SU-DHL-6 (cell line): ENCODE data around the gene PHF1.
A peak's percentile ranks its signal among the peaks of the same experiment; 100 is the strongest.

ENCODE experiments used
- H2AFZ ChIP-seq: fragments of 200-600 bp; sonication (generic); 2 replicates; pipeline ENCODE4 v1.6.1; 2014; ENCODE audit warnings: low read depth, mild to moderate bottlenecking, moderate library complexity, mixed read lengths, antibody characterized with exemption, low read length; ENCODE audit not compliant: severe bottlenecking
- H3F3A ChIP-seq: fragments of 200-600 bp; shearing (Covaris generic); 2 replicates; pipeline ENCODE4 v1.6.0; 2016; ENCODE audit warnings: antibody characterized with exemption, mild to moderate bottlenecking; ENCODE audit not compliant: insufficient read depth
- H3K27ac ChIP-seq: fragments of 200-600 bp; sonication (generic); 2 replicates; pipeline ENCODE4 v1.5.1; 2016; ENCODE audit warnings: low read depth, mild to moderate bottlenecking, low read length, moderate library complexity, mixed read lengths
- H3K27me3 ChIP-seq: fragments of 200-600 bp; sonication (generic), shearing (Covaris generic); 2 replicates; pipeline ENCODE4 v1.6.0; 2014; ENCODE audit warnings: mild to moderate bottlenecking, low read length
- H3K36me3 ChIP-seq: fragments of 200-600 bp; sonication (generic); 2 replicates; pipeline ENCODE4 v1.6.1; 2014; ENCODE audit warnings: mild to moderate bottlenecking, low read length, mixed read lengths
- H3K4me2 ChIP-seq: fragments of 300-600, 200-600 bp; shearing (Covaris generic), sonication (generic); 2 replicates; pipeline ENCODE4 v1.6.0; 2014; ENCODE audit warnings: low read length, low read depth, mild to moderate bottlenecking; ENCODE audit not compliant: poor library complexity, severe bottlenecking
- H3K4me3 ChIP-seq: fragments of 200-600 bp; sonication (generic); 2 replicates; pipeline ENCODE4 v1.5.1; 2014; ENCODE audit warnings: antibody characterized with exemption, low read length, mild to moderate bottlenecking, mixed read lengths; ENCODE audit not compliant: insufficient read depth, poor library complexity, severe bottlenecking
- H3K79me2 ChIP-seq: fragments of 200-600 bp; sonication (generic); 2 replicates; pipeline ENCODE4 v1.6.1; 2014; ENCODE audit warnings: mild to moderate bottlenecking, low read length, moderate library complexity; ENCODE audit not compliant: insufficient read depth
- H3K9ac ChIP-seq: fragments of 200-600 bp; sonication (generic); 2 replicates; pipeline ENCODE4 v1.7.0; 2014; ENCODE audit warnings: mild to moderate bottlenecking, low read length
- H3K9me2 ChIP-seq: fragments of 200-600 bp; sonication (generic); replicated peaks from 2 replicates; pipeline ENCODE4 v1.6.1; 2014; ENCODE audit warnings: low read length; ENCODE audit not compliant: insufficient read depth
- H3K9me3 ChIP-seq: fragments of 200-600 bp; sonication (generic); 2 replicates; pipeline ENCODE4 v1.6.1; 2014; ENCODE audit warnings: low read length, mixed read lengths; ENCODE audit not compliant: insufficient read depth
- H4K20me1 ChIP-seq: fragments of 200-600 bp; sonication (generic); 2 replicates; pipeline ENCODE4 v1.6.1; 2014; ENCODE audit warnings: low read depth, mild to moderate bottlenecking, antibody characterized with exemption, low read length, moderate library complexity, mixed read lengths
- EZH2phosphoT487 ChIP-seq: fragments of 200-600 bp; sonication (generic), shearing (Covaris generic); conservative IDR thresholded peaks from 2 replicates; pipeline ENCODE4 v1.6.1; 2018; ENCODE audit warnings: mild to moderate bottlenecking, antibody characterized with exemption, low read length, moderate library complexity, mixed read lengths
- TF ChIP-seq, protein P1 (sequence below): fragments of 200-600 bp; sonication (generic); IDR thresholded peaks from one replicate; pipeline ENCODE4 v1.5.1; 2017; ENCODE audit warnings: antibody characterized with exemption, mild to moderate bottlenecking, low read length, moderate library complexity; ENCODE audit not compliant: insufficient read depth, poor library complexity, severe bottlenecking

Gene PHF1

DNA sequence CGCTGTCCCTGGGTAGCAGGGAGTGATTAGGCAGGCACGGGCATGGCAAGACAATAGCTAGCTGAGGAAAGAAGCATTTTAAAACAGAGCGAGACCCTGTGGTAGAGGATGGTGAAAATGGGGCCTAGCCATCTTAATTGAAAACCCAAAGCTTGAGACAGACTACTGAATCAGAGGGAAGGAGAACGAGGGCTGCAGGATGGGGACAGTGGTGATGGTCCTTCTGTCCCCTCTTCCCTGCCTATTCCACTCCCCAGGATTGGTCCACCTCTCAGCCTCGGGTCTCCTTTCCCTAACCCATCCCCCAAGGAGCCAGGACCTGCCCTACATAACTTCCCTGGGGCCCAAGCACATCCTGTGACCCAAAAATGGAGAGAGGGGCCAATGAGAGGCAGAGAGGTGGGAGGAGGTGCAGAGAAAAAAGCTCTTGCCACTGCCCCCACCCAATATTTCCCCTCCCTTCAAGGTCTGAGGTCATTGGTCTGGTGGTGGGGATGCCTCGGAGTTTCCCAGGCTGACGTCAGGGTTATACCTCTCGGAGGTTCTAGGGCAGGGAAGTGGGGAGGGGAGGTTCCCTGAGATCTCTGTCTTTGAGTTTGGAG, 8.0 kb downstream of the PHF1 start:
- Histone ChIP-seq H3K4me3 (peak overlapping the region; percentile 50), H3K9ac (peak overlapping the region; percentile 53), H2AFZ (peak overlapping the region; percentile 53), H3K36me3 (no peaks in the 10 kb centered on the region), H3K27me3 (no peaks in the 10 kb centered on the region), H3F3A (peaks cover 21% of the 10 kb centered on the region; the same call in 1 of the 2 replicates), H3K9me2 (no peaks in the 10 kb centered on the region), H3K79me2 (peaks cover 22% of the 10 kb centered on the region), H3K9me3 (no peaks in the 10 kb centered on the region), H4K20me1 (no peaks in the 10 kb centered on the region), H3K4me2 (peak overlapping the region; percentile 65), H3K27ac (peak overlapping the region; percentile 61)
- TF ChIP-seq EZH2phosphoT487 = no peak
- TF ChIP-seq, protein P1, sequence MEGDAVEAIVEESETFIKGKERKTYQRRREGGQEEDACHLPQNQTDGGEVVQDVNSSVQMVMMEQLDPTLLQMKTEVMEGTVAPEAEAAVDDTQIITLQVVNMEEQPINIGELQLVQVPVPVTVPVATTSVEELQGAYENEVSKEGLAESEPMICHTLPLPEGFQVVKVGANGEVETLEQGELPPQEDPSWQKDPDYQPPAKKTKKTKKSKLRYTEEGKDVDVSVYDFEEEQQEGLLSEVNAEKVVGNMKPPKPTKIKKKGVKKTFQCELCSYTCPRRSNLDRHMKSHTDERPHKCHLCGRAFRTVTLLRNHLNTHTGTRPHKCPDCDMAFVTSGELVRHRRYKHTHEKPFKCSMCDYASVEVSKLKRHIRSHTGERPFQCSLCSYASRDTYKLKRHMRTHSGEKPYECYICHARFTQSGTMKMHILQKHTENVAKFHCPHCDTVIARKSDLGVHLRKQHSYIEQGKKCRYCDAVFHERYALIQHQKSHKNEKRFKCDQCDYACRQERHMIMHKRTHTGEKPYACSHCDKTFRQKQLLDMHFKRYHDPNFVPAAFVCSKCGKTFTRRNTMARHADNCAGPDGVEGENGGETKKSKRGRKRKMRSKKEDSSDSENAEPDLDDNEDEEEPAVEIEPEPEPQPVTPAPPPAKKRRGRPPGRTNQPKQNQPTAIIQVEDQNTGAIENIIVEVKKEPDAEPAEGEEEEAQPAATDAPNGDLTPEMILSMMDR = no peak

GRCh38 chr6:33419580-33420490, 9.0 kb downstream of the PHF1 start, which contains the start of gene SYNGAP1:
Gene SYNGAP1, plus strand, starts transcription at chr6:33420065. Its CDS starts 200 bp downstream, at chr6:33420265.
- H3K36me3 ChIP-seq = no peaks in the 10 kb centered on the region
- no peak within 1 kb of the TSS for H2AFZ ChIP-seq
- no peaks in the 10 kb centered on the region for H3K9me3 ChIP-seq
- TF ChIP-seq, protein P1 = no peak
- no peak for TF ChIP-seq EZH2phosphoT487
- peaks cover 22% of the 10 kb centered on the region for H3K79me2 ChIP-seq
- H3K4me3 ChIP-seq = no peak within 1 kb of the TSS
- no peaks in the 10 kb centered on the region for H3K9me2 ChIP-seq
- H3K4me2 ChIP-seq = peak within 1 kb of the TSS; percentile 65
- 0 out of 2 replicates have a peak, but pooled peaks cover 14% of the 10 kb centered on the region for H3F3A ChIP-seq
- H3K27ac ChIP-seq = no peak within 1 kb of the TSS
- peak within 1 kb of the TSS; percentile 53; the same call in 1 of the 2 replicates for H3K9ac ChIP-seq
- peaks cover 5% of the 10 kb centered on the region; the same call in 1 of the 2 replicates for H3K27me3 ChIP-seq
- no peaks in the 10 kb centered on the region for H4K20me1 ChIP-seq

GRCh38 chr6:33420491-33421343, 9.9 kb downstream of the PHF1 start:
- H3K9me2 ChIP-seq = no peaks in the 10 kb centered on the region
- peaks cover 6% of the 10 kb centered on the region; the same call in 1 of the 2 replicates for H3K27me3 ChIP-seq
- no peak overlapping the region for H3K27ac ChIP-seq
- H3K9ac ChIP-seq = no peak overlapping the region
- TF ChIP-seq, protein P1 = no peak
- TF ChIP-seq EZH2phosphoT487 = no peak
- no peak overlapping the region for H3K4me3 ChIP-seq
- peaks cover 20% of the 10 kb centered on the region for H3K79me2 ChIP-seq
- no peaks in the 10 kb centered on the region for H4K20me1 ChIP-seq
- no peaks in the 10 kb centered on the region for H3K36me3 ChIP-seq
- no peaks in the 10 kb centered on the region for H3K9me3 ChIP-seq
- H2AFZ ChIP-seq = no peak overlapping the region
- H3F3A ChIP-seq = 0 out of 2 replicates have a peak, but pooled peaks cover 10% of the 10 kb centered on the region
- no peak overlapping the region for H3K4me2 ChIP-seq
